ENCODE results near the gene NUSAP1. TPM values are rescaled to one million over a fixed set of nuclear protein-coding genes. Genes with fewer than 3 reads are reported as not detected.
"Not testable (repeated sequence)": the region's sequence is repeated elsewhere in the genome, so short reads cannot be mapped to it uniquely, and the experiment has no call there.

NUSAP1 gene
- total RNA-seq, 1 experiment from 2014 or later = 178 TPM

DNA sequence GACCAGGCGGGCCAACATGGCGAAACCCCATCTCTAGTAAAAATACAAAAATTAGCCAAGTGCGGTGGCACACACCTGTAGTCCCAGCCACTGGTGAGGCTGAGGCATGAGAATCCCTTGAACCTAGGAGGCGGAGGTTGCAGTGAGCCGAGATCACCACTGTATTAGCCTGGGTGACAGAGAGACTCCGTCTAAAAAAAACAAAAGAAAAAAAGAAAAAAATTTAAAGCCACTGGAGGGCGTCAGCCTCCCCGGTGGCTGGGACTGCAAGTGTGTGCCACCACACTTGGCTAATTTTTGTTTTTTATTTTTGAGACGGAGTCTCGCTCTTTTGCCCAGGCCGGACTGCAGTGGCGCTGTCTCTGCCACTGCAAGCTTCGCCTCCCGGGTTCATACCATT lies 92.1 kb downstream of the NUSAP1 start:
- H3F3A ChIP-seq (ENCODE audit: low read length, unreplicated experiment) = no peaks in the 10 kb centered on the region
- H2AFZ ChIP-seq (ENCODE audit: low read length) = no peak overlapping the region
- H3K27me3 ChIP-seq (ENCODE audit: low read length) = no peaks in the 10 kb centered on the region
- H3K4me1 ChIP-seq (ENCODE audit: insufficient read depth, low read length) = no peaks in the 10 kb centered on the region
- no peaks in the 10 kb centered on the region for H3K9me3 ChIP-seq (ENCODE audit: low read length)
- no TSS peak for BruUV-seq (replicated peaks)
- H3K4me2 ChIP-seq (ENCODE audit: low read length) = no peak overlapping the region
- peaks cover 85% of the 10 kb centered on the region for H3K79me2 ChIP-seq (ENCODE audit: low read length)
- H3K27ac ChIP-seq (ENCODE audit: low read length) = no peak overlapping the region
- no peak for DNase-seq
- CTCF ChIA-PET = no interaction called here
- TF ChIP-seq, protein P1, sequence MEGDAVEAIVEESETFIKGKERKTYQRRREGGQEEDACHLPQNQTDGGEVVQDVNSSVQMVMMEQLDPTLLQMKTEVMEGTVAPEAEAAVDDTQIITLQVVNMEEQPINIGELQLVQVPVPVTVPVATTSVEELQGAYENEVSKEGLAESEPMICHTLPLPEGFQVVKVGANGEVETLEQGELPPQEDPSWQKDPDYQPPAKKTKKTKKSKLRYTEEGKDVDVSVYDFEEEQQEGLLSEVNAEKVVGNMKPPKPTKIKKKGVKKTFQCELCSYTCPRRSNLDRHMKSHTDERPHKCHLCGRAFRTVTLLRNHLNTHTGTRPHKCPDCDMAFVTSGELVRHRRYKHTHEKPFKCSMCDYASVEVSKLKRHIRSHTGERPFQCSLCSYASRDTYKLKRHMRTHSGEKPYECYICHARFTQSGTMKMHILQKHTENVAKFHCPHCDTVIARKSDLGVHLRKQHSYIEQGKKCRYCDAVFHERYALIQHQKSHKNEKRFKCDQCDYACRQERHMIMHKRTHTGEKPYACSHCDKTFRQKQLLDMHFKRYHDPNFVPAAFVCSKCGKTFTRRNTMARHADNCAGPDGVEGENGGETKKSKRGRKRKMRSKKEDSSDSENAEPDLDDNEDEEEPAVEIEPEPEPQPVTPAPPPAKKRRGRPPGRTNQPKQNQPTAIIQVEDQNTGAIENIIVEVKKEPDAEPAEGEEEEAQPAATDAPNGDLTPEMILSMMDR (conservative IDR thresholded peaks at IDR 0.05; ENCODE audit: low read depth, low read length) = peak; percentile 25; the same call in 1 of the 2 replicates
- no peak for TF ChIP-seq EZH2 (IDR thresholded peaks at IDR 0.05; ENCODE audit: low read length, unreplicated experiment)
- no peak for TF ChIP-seq EZH2phosphoT487 (IDR thresholded peaks at IDR 0.05; ENCODE audit: borderline replicate concordance, low read length)
- POLR2A ChIA-PET (ENCODE audit: unreplicated experiment) = no interaction called here
- H3K9me2 ChIP-seq (replicated peaks; ENCODE audit: low read length) = no peaks in the 10 kb centered on the region
- H3K4me3 ChIP-seq (ENCODE audit: low read length) = no peak overlapping the region
- no peak overlapping the region for H3K9ac ChIP-seq (ENCODE audit: low read length)
- intact Hi-C loops (cut with micrococcal nuclease) = no loop called here
- H3K36me3 ChIP-seq (ENCODE audit: low read depth, low read length) = 0 out of 2 replicates have a peak, but pooled peaks cover 2% of the 10 kb centered on the region
- H4K20me1 ChIP-seq (ENCODE audit: low read length) = peaks cover 18% of the 10 kb centered on the region; the same call in 1 of the 2 replicates
- no peak for ATAC-seq

DNA sequence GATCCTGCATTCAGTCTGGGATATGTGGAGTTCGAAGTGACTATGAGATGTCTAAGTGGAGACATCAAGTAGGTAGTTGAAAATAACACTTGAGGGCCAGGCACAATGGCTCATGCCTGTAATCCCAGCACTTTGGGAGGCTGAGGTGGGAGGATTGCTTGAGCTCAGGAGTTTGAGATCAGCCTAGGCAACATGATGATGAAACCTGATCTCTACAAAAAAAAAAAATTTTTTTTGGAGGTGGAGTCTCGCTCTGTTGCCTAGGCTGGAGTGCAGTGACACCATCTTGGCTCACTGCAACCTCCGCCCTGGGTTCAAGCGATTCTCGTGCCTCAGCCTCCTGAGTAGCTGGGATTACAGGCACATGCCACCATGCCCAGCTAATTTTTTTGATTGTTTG lies 93.2 kb downstream of the NUSAP1 start:
- H3F3A ChIP-seq (ENCODE audit: low read length, unreplicated experiment); POLR2A ChIA-PET (ENCODE audit: unreplicated experiment); H3K27ac ChIP-seq (ENCODE audit: low read length); H3K4me3 ChIP-seq (ENCODE audit: low read length); intact Hi-C loops (cut with micrococcal nuclease); H3K9ac ChIP-seq (ENCODE audit: low read length); CTCF ChIA-PET; DNase-seq; H3K4me2 ChIP-seq (ENCODE audit: low read length); H3K4me1 ChIP-seq (ENCODE audit: insufficient read depth, low read length); BruUV-seq (replicated peaks); H3K9me2 ChIP-seq (replicated peaks; ENCODE audit: low read length); H3K27me3 ChIP-seq (ENCODE audit: low read length); H2AFZ ChIP-seq (ENCODE audit: low read length); ATAC-seq; H3K36me3 ChIP-seq (ENCODE audit: low read depth, low read length); H3K9me3 ChIP-seq (ENCODE audit: low read length): not testable (repeated sequence)
- H3K79me2 ChIP-seq (ENCODE audit: low read length) = peaks cover 82% of the 10 kb centered on the region
- H4K20me1 ChIP-seq (ENCODE audit: low read length) = peaks cover 10% of the 10 kb centered on the region; the same call in 1 of the 2 replicates

DNA sequence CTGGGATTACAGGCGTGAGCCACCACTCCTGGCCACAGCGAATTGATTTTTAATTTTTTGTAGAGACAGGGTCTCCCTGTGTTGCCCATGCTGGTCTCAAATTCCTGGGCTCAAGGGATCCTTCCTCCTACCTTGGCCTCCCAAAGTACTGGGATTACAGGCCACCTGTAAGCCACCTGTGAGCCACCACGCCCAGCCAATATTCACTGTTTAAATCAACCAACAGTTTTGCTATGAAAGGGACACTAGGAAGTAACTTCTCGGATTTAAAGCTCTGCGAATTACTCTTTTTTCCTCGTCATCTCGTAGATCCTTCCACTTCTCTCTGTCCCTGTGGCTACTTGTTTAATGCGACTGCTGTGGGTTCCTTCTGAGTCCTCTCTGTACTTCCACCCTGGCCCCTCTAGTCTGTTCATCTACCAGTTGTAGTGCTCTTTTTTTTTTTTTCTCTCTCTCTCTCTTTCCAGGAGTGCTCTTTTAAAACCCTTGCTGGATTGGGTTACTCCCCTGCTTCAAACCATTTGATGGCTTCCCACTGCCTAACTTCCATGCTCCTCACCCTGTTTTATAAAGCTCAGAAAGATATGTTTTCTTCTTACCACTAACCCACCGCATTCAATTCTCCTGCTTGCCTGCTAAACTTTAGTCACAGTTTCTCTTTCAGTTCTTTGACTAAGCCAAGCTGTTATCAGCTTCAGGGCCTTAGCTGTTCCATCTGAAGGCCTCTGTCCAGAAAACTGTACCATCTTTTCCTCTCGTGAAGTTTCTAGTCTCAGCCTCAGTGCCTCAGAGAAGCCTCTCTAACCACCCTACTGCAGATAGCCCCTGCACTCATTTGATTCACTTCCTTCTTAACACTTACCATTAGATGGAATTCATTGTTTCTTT lies 96.6 kb downstream of the NUSAP1 start:
- DNase-seq (no peak), ATAC-seq (no peak)
- no peaks in the 10 kb centered on the region for H3K9me3 ChIP-seq (ENCODE audit: low read length)
- intact Hi-C loops (cut with micrococcal nuclease) = no loop called here
- no peak overlapping the region for H3K4me3 ChIP-seq (ENCODE audit: low read length)
- no peak overlapping the region for H3K27ac ChIP-seq (ENCODE audit: low read length)
- no peak overlapping the region for H2AFZ ChIP-seq (ENCODE audit: low read length)
- ChIA-PET POLR2A (ENCODE audit: unreplicated experiment) (no interaction called here), CTCF (no interaction called here)
- H3K9me2 ChIP-seq (replicated peaks; ENCODE audit: low read length) = no peaks in the 10 kb centered on the region
- H3K27me3 ChIP-seq (ENCODE audit: low read length) = no peaks in the 10 kb centered on the region
- H3K4me1 ChIP-seq (ENCODE audit: insufficient read depth, low read length) = no peaks in the 10 kb centered on the region
- 0 out of 2 replicates have a peak, but pooled peaks cover 1% of the 10 kb centered on the region for H3K36me3 ChIP-seq (ENCODE audit: low read depth, low read length)
- peaks cover 78% of the 10 kb centered on the region for H3K79me2 ChIP-seq (ENCODE audit: low read length)
- no peaks in the 10 kb centered on the region for H3F3A ChIP-seq (ENCODE audit: low read length, unreplicated experiment)
- TF ChIP-seq EZH2 (IDR thresholded peaks at IDR 0.05; ENCODE audit: low read length, unreplicated experiment) (no peak), EZH2phosphoT487 (IDR thresholded peaks at IDR 0.05; ENCODE audit: borderline replicate concordance, low read length) (no peak)
- TF ChIP-seq, protein P1 (conservative IDR thresholded peaks at IDR 0.05; ENCODE audit: low read depth, low read length) = no peak
- H4K20me1 ChIP-seq (ENCODE audit: low read length) = peaks cover 10% of the 10 kb centered on the region; the same call in 1 of the 2 replicates
- H3K9ac ChIP-seq (ENCODE audit: low read length) = no peak overlapping the region
- BruUV-seq (replicated peaks) = no TSS peak
- no peak overlapping the region for H3K4me2 ChIP-seq (ENCODE audit: low read length)

Other genes starting within 250 kb of the NUSAP1 start
- gene INO80, start 216.6 kb upstream of the NUSAP1 start, total RNA-seq (2014; rRNA removed) = 38.4 and 47.7 TPM in 2 replicates
- gene EXD1, start 102.1 kb upstream of the NUSAP1 start, total RNA-seq (2014; rRNA removed) = not detected in 2 replicates
- 62.2 and 107 TPM in 2 replicates for gene CHP1, start 101.6 kb upstream of the NUSAP1 start, total RNA-seq (2014; rRNA removed)
- gene OIP5, start 290 bp upstream of the NUSAP1 start, total RNA-seq (2014; rRNA removed) = 26.6 and 40.3 TPM in 2 replicates
- gene NDUFAF1, start 69.6 kb downstream of the NUSAP1 start, total RNA-seq (2014; rRNA removed) = 22.4 and 47.2 TPM in 2 replicates
- 20.2 and 25.9 TPM in 2 replicates for gene RTF1, start 84.2 kb downstream of the NUSAP1 start, total RNA-seq (2014; rRNA removed)
- gene ITPKA, start 161.0 kb downstream of the NUSAP1 start, total RNA-seq (2014; rRNA removed) = 7.8 and 16.8 TPM in 2 replicates
- 0.07 and 0.29 TPM in 2 replicates for gene LTK, start 180.9 kb downstream of the NUSAP1 start, total RNA-seq (2014; rRNA removed)
- gene RPAP1, start 211.4 kb downstream of the NUSAP1 start, total RNA-seq (2014; rRNA removed) = 28.4 and 51.1 TPM in 2 replicates
- gene TYRO3, start 226.3 kb downstream of the NUSAP1 start, total RNA-seq (2014; rRNA removed) = 20.0 and 23.5 TPM in 2 replicates

All from PC-3 (cell line).